Parathyroid adenoma (tissue), 2 donors: ENCODE measurements around the gene CAMK2G.

Experiments
- H2AFZ ChIP-seq: fragments of 300-600 bp; sonication (generic); one replicate; pipeline ENCODE4 v1.7.0; 2017; ENCODE audit warnings: antibody characterized with exemption, mild to moderate bottlenecking
- H3K27ac ChIP-seq: fragments of 300-600 bp; sonication (generic); one replicate; pipeline ENCODE4 v1.7.0; 2017
- H3K27me3 ChIP-seq: fragments of 300-600 bp; sonication (generic); one replicate; pipeline ENCODE4 v1.7.0; 2017; ENCODE audit warnings: low read length; ENCODE audit not compliant: control insufficient read depth, insufficient read depth
- H3K36me3 ChIP-seq: fragments of 300-600 bp; sonication (generic); one replicate; pipeline ENCODE4 v1.7.0; 2017; ENCODE audit warnings: low read length; ENCODE audit not compliant: control insufficient read depth, insufficient read depth
- H3K4me1 ChIP-seq: fragments of 300-600 bp; sonication (generic); one replicate; pipeline ENCODE4 v1.7.0; 2017; ENCODE audit warnings: control low read depth
- H3K4me2 ChIP-seq: fragments of 300-600 bp; sonication (generic); one replicate; pipeline ENCODE4 v1.7.0; 2017; ENCODE audit warnings: low read length
- H3K4me3 ChIP-seq: fragments of 300-600 bp; sonication (generic); one replicate; pipeline ENCODE4 v1.7.0; 2017; ENCODE audit warnings: low read depth, low read length
- H3K79me2 ChIP-seq: fragments of 300-600 bp; sonication (generic); one replicate; pipeline ENCODE4 v1.7.0; 2017; ENCODE audit warnings: control low read depth
- H3K9ac ChIP-seq: fragments of 300-600 bp; sonication (generic); one replicate; pipeline ENCODE4 v1.7.0; 2017; ENCODE audit warnings: mild to moderate bottlenecking
- H3K9me3 ChIP-seq: fragments of 300-600 bp; sonication (generic); one replicate; pipeline ENCODE4 v1.7.0; 2017; ENCODE audit warnings: low read length; ENCODE audit not compliant: control insufficient read depth
- TF ChIP-seq, protein P1 (sequence below): fragments of 300-600 bp; sonication (generic); IDR thresholded peaks from one replicate; pipeline ENCODE4 v1.7.0; 2017; ENCODE audit warnings: antibody characterized with exemption, mild to moderate bottlenecking
- donor health status: primary hyperparathyroidism.

Gene CAMK2G

DNA sequence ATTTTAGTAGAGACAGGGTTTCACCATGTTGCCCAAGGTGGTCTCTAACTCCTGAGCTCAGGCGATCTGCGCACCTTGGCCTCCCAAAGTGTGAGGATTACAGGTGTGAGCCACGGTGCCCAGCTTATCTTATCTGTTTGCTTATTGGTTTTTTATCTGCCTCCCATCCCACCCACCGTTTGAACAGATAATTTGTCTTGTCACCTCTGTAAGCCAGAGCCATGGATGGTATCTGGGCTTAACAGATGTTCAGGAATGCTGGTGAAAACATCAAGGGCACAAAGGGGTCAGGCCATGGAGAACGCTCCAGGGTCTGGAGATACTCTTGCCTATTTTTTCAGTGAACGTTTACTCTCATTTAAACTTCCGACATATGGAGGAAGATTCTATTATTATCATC is 51.0 kb downstream of the CAMK2G start:
- Histone ChIP-seq H3K9ac (no peak overlapping the region), H3K4me2 (no peak overlapping the region), H3K4me3 (no peak overlapping the region), H2AFZ (no peak overlapping the region), H3K9me3 (no peaks in the 10 kb centered on the region), H3K79me2 (no peaks in the 10 kb centered on the region), H3K27me3 (no peaks in the 10 kb centered on the region), H3K4me1 (no peaks in the 10 kb centered on the region), H3K36me3 (no peaks in the 10 kb centered on the region), H3K27ac (no peak overlapping the region)
- TF ChIP-seq, protein P1, sequence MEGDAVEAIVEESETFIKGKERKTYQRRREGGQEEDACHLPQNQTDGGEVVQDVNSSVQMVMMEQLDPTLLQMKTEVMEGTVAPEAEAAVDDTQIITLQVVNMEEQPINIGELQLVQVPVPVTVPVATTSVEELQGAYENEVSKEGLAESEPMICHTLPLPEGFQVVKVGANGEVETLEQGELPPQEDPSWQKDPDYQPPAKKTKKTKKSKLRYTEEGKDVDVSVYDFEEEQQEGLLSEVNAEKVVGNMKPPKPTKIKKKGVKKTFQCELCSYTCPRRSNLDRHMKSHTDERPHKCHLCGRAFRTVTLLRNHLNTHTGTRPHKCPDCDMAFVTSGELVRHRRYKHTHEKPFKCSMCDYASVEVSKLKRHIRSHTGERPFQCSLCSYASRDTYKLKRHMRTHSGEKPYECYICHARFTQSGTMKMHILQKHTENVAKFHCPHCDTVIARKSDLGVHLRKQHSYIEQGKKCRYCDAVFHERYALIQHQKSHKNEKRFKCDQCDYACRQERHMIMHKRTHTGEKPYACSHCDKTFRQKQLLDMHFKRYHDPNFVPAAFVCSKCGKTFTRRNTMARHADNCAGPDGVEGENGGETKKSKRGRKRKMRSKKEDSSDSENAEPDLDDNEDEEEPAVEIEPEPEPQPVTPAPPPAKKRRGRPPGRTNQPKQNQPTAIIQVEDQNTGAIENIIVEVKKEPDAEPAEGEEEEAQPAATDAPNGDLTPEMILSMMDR, result no peak

- Histone ChIP-seq H3K27ac (no peak overlapping the region), H3K4me1 (no peaks in the 10 kb centered on the region), H3K36me3 (no peaks in the 10 kb centered on the region), H2AFZ (no peak overlapping the region), H3K4me3 (no peak overlapping the region), H3K9me3 (no peaks in the 10 kb centered on the region), H3K27me3 (no peaks in the 10 kb centered on the region), H3K4me2 (no peak overlapping the region), H3K79me2 (no peaks in the 10 kb centered on the region), H3K9ac (no peak overlapping the region)
- TF ChIP-seq, protein P1, result no peak
These were observed 54.8 kb downstream of the CAMK2G start for GRCh38 chr10:73819513-73820093.

- TF ChIP-seq, protein P1, result no peak
- H3K9me3 ChIP-seq, result no peaks in the 10 kb centered on the region
- no peak overlapping the region for H3K27ac ChIP-seq
- no peak overlapping the region for H3K4me2 ChIP-seq
- H2AFZ ChIP-seq, result no peak overlapping the region
- no peaks in the 10 kb centered on the region for H3K27me3 ChIP-seq
- no peaks in the 10 kb centered on the region for H3K79me2 ChIP-seq
- H3K36me3 ChIP-seq, result no peaks in the 10 kb centered on the region
- no peak overlapping the region for H3K4me3 ChIP-seq
- no peak overlapping the region for H3K9ac ChIP-seq
- H3K4me1 ChIP-seq, result no peaks in the 10 kb centered on the region
These were observed 55.3 kb downstream of the CAMK2G start for GRCh38 chr10:73819081-73819480.

GRCh38 chr10:73818402-73818801 is 56.0 kb downstream of the CAMK2G start:
- Histone ChIP-seq H3K4me1 (no peaks in the 10 kb centered on the region), H3K4me3 (no peak overlapping the region), H3K36me3 (no peaks in the 10 kb centered on the region), H3K4me2 (no peak overlapping the region), H3K27me3 (no peaks in the 10 kb centered on the region), H3K79me2 (no peaks in the 10 kb centered on the region), H3K9ac (no peak overlapping the region), H3K9me3 (no peaks in the 10 kb centered on the region), H2AFZ (no peak overlapping the region), H3K27ac (no peak overlapping the region)
- TF ChIP-seq, protein P1, result no peak

DNA sequence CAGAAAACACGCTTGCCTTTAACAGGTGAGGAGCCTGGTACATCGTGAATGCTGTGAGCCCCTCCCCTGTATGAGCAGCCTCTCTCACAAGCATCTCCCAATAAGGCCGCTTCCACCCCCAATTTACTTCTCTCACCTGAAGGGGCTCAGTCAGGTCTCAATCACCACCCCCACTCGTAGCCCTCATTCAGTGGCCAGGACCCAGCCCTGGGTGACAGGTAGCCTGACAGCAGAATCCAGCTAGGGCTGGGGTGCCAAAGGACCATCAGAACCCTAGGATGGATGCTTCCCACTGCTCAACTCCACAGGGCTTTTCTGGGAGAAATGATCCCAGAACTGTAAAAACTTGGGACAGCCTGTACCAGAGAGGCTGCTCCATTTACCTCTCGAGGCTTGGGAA is 56.5 kb downstream of the CAMK2G start:
- no peaks in the 10 kb centered on the region for H3K27me3 ChIP-seq
- no peak overlapping the region for H3K9ac ChIP-seq
- H3K36me3 ChIP-seq, result no peaks in the 10 kb centered on the region

More for the DNA sequence above, 56.5 kb downstream of the CAMK2G start:
- H3K9me3 ChIP-seq, result no peaks in the 10 kb centered on the region
- no peak overlapping the region for H3K27ac ChIP-seq
- no peak overlapping the region for H3K4me2 ChIP-seq
- H3K4me1 ChIP-seq, result no peaks in the 10 kb centered on the region
- H2AFZ ChIP-seq, result no peak overlapping the region
- TF ChIP-seq, protein P1, result no peak
- H3K79me2 ChIP-seq, result no peaks in the 10 kb centered on the region
- H3K4me3 ChIP-seq, result no peak overlapping the region
